Measurements from ENCODE around the gene MLXIPL.
"Not testable (repeated sequence)": the region's sequence is repeated elsewhere in the genome, so short reads cannot be mapped to it uniquely, and the experiment has no call there.

- not testable (repeated sequence) for TF ChIP-seq CTCF (conservative IDR thresholded peaks at IDR 0.05; ENCODE audit: low read length); EZH2phosphoT487 (IDR thresholded peaks at IDR 0.05; ENCODE audit: borderline replicate concordance, low read depth, low read length)
Observed at GRCh38 chr7:73614937-73615336, 9.4 kb downstream of the MLXIPL start.
